ENCODE data around the gene RIC8B. TPM values are rescaled to one million over a fixed set of nuclear protein-coding genes. Genes with fewer than 3 reads are reported as not detected.

The RIC8B gene
- total and polyA plus RNA-seq, 2 of the 8 experiments (the other 6 are each of a cell fraction or from before 2014, with no cell fraction given): 8.2 to 25.3 TPM

- Histone ChIP-seq H3K18ac (ENCODE audit: extremely low read depth, low read length) (no peak overlapping the region), H2BK15ac (ENCODE audit: low read length) (no peak overlapping the region), H3K4ac (replicated peaks; ENCODE audit: insufficient read length, low read depth, low read length) (no peak overlapping the region), H2BK120ac (replicated peaks; ENCODE audit: low read depth, low read length) (no peak overlapping the region), H3K9ac (replicated peaks in 1 of 4; ENCODE audit: extremely low read depth in 1 of 4, low read depth in 3 of 4, low read length in 3 of 4) (no peak overlapping the region), H3K56ac (replicated peaks; ENCODE audit: insufficient read length, low read depth, low read length) (no peak overlapping the region), H3K23ac (ENCODE audit: insufficient read length) (no peak overlapping the region), H3K9me3 (ENCODE audit: insufficient read depth in 2 of 2, low read depth in 1 of 2, low read length in 1 of 2) (no peaks in the 10 kb centered on the region), H3K27ac (ENCODE audit: low read depth, low read length) (no peak overlapping the region), H3K27me3 (replicated peaks in 1 of 4; ENCODE audit: control insufficient read depth in 3 of 4, extremely low read depth in 1 of 4, insufficient read depth in 3 of 4, low read length in 3 of 4) (peaks cover 2 to 12% (median 7%) of the 10 kb centered on the region in 4 experiments; a peak in 6 of 7 replicates), H2BK5ac (ENCODE audit: low read depth, low read length) (no peak overlapping the region), H2BK12ac (ENCODE audit: low read depth, low read length) (no peak overlapping the region), H3K79me1 (ENCODE audit: low read depth, low read length) (no peaks in the 10 kb centered on the region), H3K4me3 (ENCODE audit: extremely low read depth in 1 of 4, insufficient read depth in 2 of 4, low read depth in 3 of 4, low read length in 4 of 4) (no peak overlapping the region), H3K4me1 (replicated peaks in 1 of 4; ENCODE audit: control insufficient read depth in 3 of 4, insufficient read depth in 4 of 4, low read length in 3 of 4) (peaks cover 0 to 4% (median under 1%) of the 10 kb centered on the region in 4 experiments; a peak in 4 of 7 replicates), H3K36me3 (ENCODE audit: control insufficient read depth in 2 of 4, insufficient read depth in 4 of 4, low read length in 3 of 4) (no peaks in the 10 kb centered on the region), H3K4me2 (ENCODE audit: insufficient read depth in 1 of 2, low read depth in 2 of 2, low read length in 2 of 2) (no peak overlapping the region), H4K8ac (ENCODE audit: extremely low read depth, insufficient read depth, low read length) (no peak overlapping the region), H4K5ac (ENCODE audit: insufficient read length, low read depth, low read length) (no peak overlapping the region), H2BK20ac (ENCODE audit: low read length) (no peak overlapping the region), H4K91ac (replicated peaks; ENCODE audit: insufficient read length, low read length) (no peak overlapping the region), H2AFZ (ENCODE audit: low read length) (peak overlapping the region; percentile 37; the same call in 1 of the 2 replicates), H3K79me2 (ENCODE audit: control insufficient read depth in 1 of 2, insufficient read depth in 2 of 2, low read length in 2 of 2) (no peaks in the 10 kb centered on the region), H3K14ac (ENCODE audit: insufficient read length) (no peak overlapping the region), H4K20me1 (replicated peaks in 1 of 2; ENCODE audit: control insufficient read depth in 1 of 2, insufficient read depth in 2 of 2, low read length in 2 of 2) (no peaks in the 10 kb centered on the region), H2AK5ac (ENCODE audit: low read depth, low read length) (no peak overlapping the region), H3K23me2 (ENCODE audit: low read depth, low read length) (peaks cover 3% of the 10 kb centered on the region)
- ChIA-PET POLR2A (ENCODE audit: partially characterized antibody) (interaction anchor here (1.1 kb wide), 1 partner anchor 14 kb away, joined by 3 read pairs; no protein-coding TSS in a partner anchor), CTCF (ENCODE audit: partially characterized antibody) (interaction anchor here (2.4 kb wide), 1 partner anchor 21 kb away, joined by 8 read pairs; no protein-coding TSS in a partner anchor)
- 78% methylated on average over 13 of the region's 13 CpGs; no CpG with 5 or more reads in 1 of the 2 experiments for WGBS, 2 experiments (ENCODE audit: extremely low coverage in 1 of 2, insufficient coverage in 1 of 2, insufficient read length in 1 of 2, insufficient replicate concordance in 2 of 2, low coverage in 1 of 2, low lambda C conversion rate in 2 of 2, missing lambda C conversion rate in 1 of 2)
- DNase-seq (ENCODE audit: low read depth in 1 of 2, low spot score in 2 of 2) (no peak), FAIRE-seq (no peak)
- TF ChIP-seq GABPA (IDR thresholded peaks at IDR 0.05; ENCODE audit: borderline replicate concordance, insufficient read depth, low read length): no peak
- no peak for TF ChIP-seq SAP30 (IDR thresholded peaks at IDR 0.05; ENCODE audit: insufficient read depth, insufficient replicate concordance, low read length)
- TF ChIP-seq EZH2 (IDR thresholded peaks at IDR 0.05; ENCODE audit: low read depth, low read length, severe bottlenecking): no peak
- TF ChIP-seq CBX8 (IDR thresholded peaks at IDR 0.05; ENCODE audit: borderline replicate concordance, low read depth, low read length): no peak
- no peak for TF ChIP-seq EP300 (IDR thresholded peaks at IDR 0.05; ENCODE audit: borderline replicate concordance in 1 of 2, low read depth in 2 of 2, low read length in 2 of 2)
- TF ChIP-seq YY1 (IDR thresholded peaks at IDR 0.05; ENCODE audit: low read depth, low read length): no peak
- TF ChIP-seq, protein P1, sequence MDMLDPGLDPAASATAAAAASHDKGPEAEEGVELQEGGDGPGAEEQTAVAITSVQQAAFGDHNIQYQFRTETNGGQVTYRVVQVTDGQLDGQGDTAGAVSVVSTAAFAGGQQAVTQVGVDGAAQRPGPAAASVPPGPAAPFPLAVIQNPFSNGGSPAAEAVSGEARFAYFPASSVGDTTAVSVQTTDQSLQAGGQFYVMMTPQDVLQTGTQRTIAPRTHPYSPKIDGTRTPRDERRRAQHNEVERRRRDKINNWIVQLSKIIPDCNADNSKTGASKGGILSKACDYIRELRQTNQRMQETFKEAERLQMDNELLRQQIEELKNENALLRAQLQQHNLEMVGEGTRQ (IDR thresholded peaks at IDR 0.05; ENCODE audit: low read length): no peak
- TF ChIP-seq CTBP2 (IDR thresholded peaks at IDR 0.05; ENCODE audit: borderline replicate concordance, insufficient read depth, insufficient read length, low read length): no peak
- TF ChIP-seq POLR2AphosphoS5 (IDR thresholded peaks at IDR 0.05; ENCODE audit: low read depth, low read length): no peak
Observed at GRCh38 chr12:106897981-106898901, 123.8 kb downstream of the RIC8B start.
